ENCODE measurements around the gene LY6G5B.

- no peak for TF ChIP-seq CTCF (IDR thresholded peaks at IDR 0.05)
- no peak for TF ChIP-seq POLR2A (IDR thresholded peaks at IDR 0.05; ENCODE audit: low read depth)
- no peak for TF ChIP-seq POLR2AphosphoS5 (IDR thresholded peaks at IDR 0.05)
- TF ChIP-seq EP300 (IDR thresholded peaks at IDR 0.05): no peak
Measured at GRCh38 chr6:31658158-31658688, 11.6 kb upstream of the LY6G5B start.
